PC-9 (cell line): ENCODE data around the gene SLC38A6.

Source experiments
- EZH2 ChIP-seq: fragments of 200-600 bp; sonication (generic); IDR thresholded peaks from 2 replicates; pipeline ENCODE4 v1.8.0; 2017; ENCODE audit warnings: antibody characterized with exemption, low read depth
- TF ChIP-seq, protein P1 (sequence below): fragments of 200-600 bp; sonication (generic); conservative IDR thresholded peaks from 2 replicates; pipeline ENCODE4 v1.6.1; 2017; ENCODE audit warnings: mixed run types, antibody characterized with exemption, mild to moderate bottlenecking, moderate library complexity

GRCh38 chr14:60999536-60999935 lies 18.5 kb downstream of the SLC38A6 start:
- TF ChIP-seq, protein P1, sequence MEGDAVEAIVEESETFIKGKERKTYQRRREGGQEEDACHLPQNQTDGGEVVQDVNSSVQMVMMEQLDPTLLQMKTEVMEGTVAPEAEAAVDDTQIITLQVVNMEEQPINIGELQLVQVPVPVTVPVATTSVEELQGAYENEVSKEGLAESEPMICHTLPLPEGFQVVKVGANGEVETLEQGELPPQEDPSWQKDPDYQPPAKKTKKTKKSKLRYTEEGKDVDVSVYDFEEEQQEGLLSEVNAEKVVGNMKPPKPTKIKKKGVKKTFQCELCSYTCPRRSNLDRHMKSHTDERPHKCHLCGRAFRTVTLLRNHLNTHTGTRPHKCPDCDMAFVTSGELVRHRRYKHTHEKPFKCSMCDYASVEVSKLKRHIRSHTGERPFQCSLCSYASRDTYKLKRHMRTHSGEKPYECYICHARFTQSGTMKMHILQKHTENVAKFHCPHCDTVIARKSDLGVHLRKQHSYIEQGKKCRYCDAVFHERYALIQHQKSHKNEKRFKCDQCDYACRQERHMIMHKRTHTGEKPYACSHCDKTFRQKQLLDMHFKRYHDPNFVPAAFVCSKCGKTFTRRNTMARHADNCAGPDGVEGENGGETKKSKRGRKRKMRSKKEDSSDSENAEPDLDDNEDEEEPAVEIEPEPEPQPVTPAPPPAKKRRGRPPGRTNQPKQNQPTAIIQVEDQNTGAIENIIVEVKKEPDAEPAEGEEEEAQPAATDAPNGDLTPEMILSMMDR, result no peak
- TF ChIP-seq EZH2, result no peak
